ENCODE data around the gene SNED1.

DNA sequence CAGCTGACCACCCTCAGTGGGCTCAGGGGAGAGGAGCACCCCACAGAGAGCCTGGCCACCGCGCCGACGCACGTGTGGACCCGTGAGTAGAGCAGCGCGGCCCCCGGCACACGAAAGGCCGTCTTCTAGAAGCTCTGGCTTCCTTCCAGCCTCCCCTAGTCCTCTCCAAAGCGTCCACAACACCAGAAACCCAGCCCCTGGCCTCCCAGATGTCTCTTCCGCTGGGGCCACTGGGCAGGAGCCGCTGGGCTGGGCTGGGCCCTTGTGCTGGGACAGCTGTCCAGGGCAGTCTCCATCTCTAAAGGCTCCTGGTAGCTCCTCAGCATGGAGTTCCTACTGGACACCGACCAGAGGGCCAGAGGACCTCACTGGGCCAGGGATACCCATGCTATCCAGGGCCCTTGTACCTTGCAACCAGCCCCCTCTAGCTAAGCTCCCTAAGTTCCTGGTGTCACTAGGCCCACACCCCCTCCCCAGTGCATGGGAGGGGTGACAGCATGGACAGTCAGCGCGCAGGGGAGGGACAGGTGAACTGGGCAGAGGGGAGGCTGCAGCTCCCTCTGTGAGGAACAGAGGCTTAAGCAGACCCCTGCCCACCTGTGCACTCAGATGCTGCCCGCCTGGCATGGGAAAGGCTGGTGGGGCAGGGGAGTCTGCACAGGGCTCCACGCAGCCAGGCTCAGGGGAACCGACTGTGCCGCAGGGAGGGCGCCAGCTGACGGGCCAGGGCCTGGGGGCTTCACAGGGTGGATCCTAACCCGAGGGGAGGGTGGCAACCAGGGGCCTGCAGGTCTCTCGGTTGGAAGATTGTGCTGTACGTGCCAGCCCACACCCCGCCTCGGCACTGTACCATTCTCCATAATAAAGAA lies 70.8 kb downstream of the SNED1 start:
- TF ChIP-seq, protein P1, sequence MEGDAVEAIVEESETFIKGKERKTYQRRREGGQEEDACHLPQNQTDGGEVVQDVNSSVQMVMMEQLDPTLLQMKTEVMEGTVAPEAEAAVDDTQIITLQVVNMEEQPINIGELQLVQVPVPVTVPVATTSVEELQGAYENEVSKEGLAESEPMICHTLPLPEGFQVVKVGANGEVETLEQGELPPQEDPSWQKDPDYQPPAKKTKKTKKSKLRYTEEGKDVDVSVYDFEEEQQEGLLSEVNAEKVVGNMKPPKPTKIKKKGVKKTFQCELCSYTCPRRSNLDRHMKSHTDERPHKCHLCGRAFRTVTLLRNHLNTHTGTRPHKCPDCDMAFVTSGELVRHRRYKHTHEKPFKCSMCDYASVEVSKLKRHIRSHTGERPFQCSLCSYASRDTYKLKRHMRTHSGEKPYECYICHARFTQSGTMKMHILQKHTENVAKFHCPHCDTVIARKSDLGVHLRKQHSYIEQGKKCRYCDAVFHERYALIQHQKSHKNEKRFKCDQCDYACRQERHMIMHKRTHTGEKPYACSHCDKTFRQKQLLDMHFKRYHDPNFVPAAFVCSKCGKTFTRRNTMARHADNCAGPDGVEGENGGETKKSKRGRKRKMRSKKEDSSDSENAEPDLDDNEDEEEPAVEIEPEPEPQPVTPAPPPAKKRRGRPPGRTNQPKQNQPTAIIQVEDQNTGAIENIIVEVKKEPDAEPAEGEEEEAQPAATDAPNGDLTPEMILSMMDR (IDR thresholded peaks at IDR 0.05; ENCODE audit: borderline replicate concordance, extremely low read depth, low read length, poor library complexity, severe bottlenecking), result no peak
- no peak for TF ChIP-seq EZH2 (IDR thresholded peaks at IDR 0.05; ENCODE audit: borderline replicate concordance, low read depth, low read length, severe bottlenecking)
